Keratinocyte (primary cell): ENCODE data around the gene DGKQ.

Experiments
- CTCF ChIP-seq, 3 experiments: IDR thresholded peaks in 1 of 3; conservative IDR thresholded peaks in 1 of 3; optimal IDR thresholded peaks in 1 of 3; 2 replicates in 2 of 3; 3 replicates in 1 of 3; pipeline versions ENCODE3 to v1.5.1; 2011; ENCODE audit warnings: low read length in 3 of 3, mild to moderate bottlenecking in 3 of 3, moderate library complexity in 2 of 3, control low read depth in 1 of 3, inconsistent platforms in 1 of 3; ENCODE audit not compliant: insufficient read depth in 2 of 3; ENCODE audit errors: extremely low read depth in 1 of 3
- EZH2 ChIP-seq: IDR thresholded peaks from one replicate; pipeline ENCODE4 v1.6.1; 2012; ENCODE audit warnings: inconsistent platforms, mild to moderate bottlenecking, low read length, moderate library complexity

- TF ChIP-seq CTCF (optimal IDR thresholded peaks at IDR 0.05 in 1 of 3, IDR thresholded peaks at IDR 0.05 in 1 of 3, conservative IDR thresholded peaks at IDR 0.05 in 1 of 3; ENCODE audit: extremely low read depth in 1 of 3, insufficient read depth in 2 of 3, low read length in 3 of 3) (no peak), EZH2 (no peak)
These were observed 23.7 kb downstream of the DGKQ start for GRCh38 chr4:949656-950055.
